ENCODE results near the gene TRMO.

Gene TRMO

DNA sequence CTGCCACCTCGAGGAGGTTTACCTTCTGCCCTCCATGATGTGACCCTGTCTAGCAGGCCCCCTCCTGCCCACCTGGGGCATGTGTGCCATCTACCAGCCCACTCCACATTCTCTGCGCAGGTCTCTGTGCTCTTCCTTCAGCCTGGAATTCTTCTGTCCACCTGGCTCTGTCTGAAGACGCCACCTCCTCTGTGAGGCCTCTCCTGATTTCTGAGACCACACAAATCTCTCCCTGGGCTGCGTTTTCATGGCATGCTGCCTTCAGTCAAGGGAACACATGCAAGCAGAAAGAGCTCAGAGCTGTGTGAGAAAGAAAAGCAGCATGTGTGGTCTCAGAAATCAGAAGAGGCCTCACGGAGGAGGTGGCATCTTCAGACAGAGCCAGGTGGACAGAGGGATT, 47.2 kb downstream of the TRMO start:
- Histone ChIP-seq H3K4me2 (ENCODE audit: low read length) (no peak overlapping the region), H3K36me3 (replicated peaks; ENCODE audit: low read depth, low read length) (no peaks in the 10 kb centered on the region), H3K27me3 (ENCODE audit: low read depth, low read length) (0 out of 2 replicates have a peak, but pooled peaks cover 8% of the 10 kb centered on the region), H4K20me1 (ENCODE audit: insufficient read depth, low read length) (no peaks in the 10 kb centered on the region), H3K27ac (ENCODE audit: low read length) (no peak overlapping the region), H3K4me3 (ENCODE audit: low read length) (no peak overlapping the region), H3K9ac (ENCODE audit: low read length) (no peak overlapping the region), H3K4me1 (ENCODE audit: low read length) (no peaks in the 10 kb centered on the region), H3K9me3 (ENCODE audit: insufficient read depth, low read length) (no peaks in the 10 kb centered on the region), H2AFZ (ENCODE audit: low read depth, low read length) (no peak overlapping the region), H3K79me2 (ENCODE audit: low read length) (no peaks in the 10 kb centered on the region)
- no peak for TF ChIP-seq EZH2phosphoT487 (IDR thresholded peaks at IDR 0.05; ENCODE audit: low read depth)
- no peak for TF ChIP-seq CTCF (IDR thresholded peaks at IDR 0.05; ENCODE audit: low read depth, low read length)

DNA sequence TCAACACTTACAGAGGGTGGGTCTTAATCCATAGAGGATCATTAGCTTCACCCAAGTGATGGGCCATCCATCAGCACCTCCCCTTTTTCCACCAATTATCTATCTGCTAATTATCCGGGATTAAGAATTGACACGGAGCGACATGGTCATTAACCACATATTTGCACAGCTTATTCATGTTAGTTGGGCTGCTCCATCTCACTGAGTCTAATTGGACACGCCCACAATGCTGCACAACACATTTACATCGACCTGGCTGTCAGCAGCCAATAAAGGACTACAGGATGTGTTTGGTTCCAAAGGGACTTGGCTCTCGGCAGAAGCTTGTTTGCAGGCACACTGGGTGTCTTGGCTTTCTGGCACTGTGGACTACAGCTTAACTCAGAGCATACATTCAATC, 47.7 kb downstream of the TRMO start:
- Histone ChIP-seq H4K20me1 (ENCODE audit: insufficient read depth, low read length) (no peaks in the 10 kb centered on the region), H3K36me3 (replicated peaks; ENCODE audit: low read depth, low read length) (no peaks in the 10 kb centered on the region), H3K9me3 (ENCODE audit: insufficient read depth, low read length) (no peaks in the 10 kb centered on the region), H2AFZ (ENCODE audit: low read depth, low read length) (no peak overlapping the region), H3K4me1 (ENCODE audit: low read length) (no peaks in the 10 kb centered on the region), H3K4me2 (ENCODE audit: low read length) (no peak overlapping the region), H3K79me2 (ENCODE audit: low read length) (no peaks in the 10 kb centered on the region), H3K4me3 (ENCODE audit: low read length) (no peak overlapping the region), H3K27me3 (ENCODE audit: low read depth, low read length) (0 out of 2 replicates have a peak, but pooled peaks cover 8% of the 10 kb centered on the region), H3K27ac (ENCODE audit: low read length) (no peak overlapping the region), H3K9ac (ENCODE audit: low read length) (no peak overlapping the region)
- TF ChIP-seq CTCF (IDR thresholded peaks at IDR 0.05; ENCODE audit: low read depth, low read length) (no peak), EZH2phosphoT487 (IDR thresholded peaks at IDR 0.05; ENCODE audit: low read depth) (no peak)

GRCh38 chr9:97873882-97874281, 48.4 kb downstream of the TRMO start:
- H3K9ac ChIP-seq (ENCODE audit: low read length): no peak overlapping the region
- no peak overlapping the region for H3K27ac ChIP-seq (ENCODE audit: low read length)
- H3K79me2 ChIP-seq (ENCODE audit: low read length): no peaks in the 10 kb centered on the region
- no peaks in the 10 kb centered on the region for H3K9me3 ChIP-seq (ENCODE audit: insufficient read depth, low read length)
- TF ChIP-seq EZH2phosphoT487 (IDR thresholded peaks at IDR 0.05; ENCODE audit: low read depth) (no peak), CTCF (IDR thresholded peaks at IDR 0.05; ENCODE audit: low read depth, low read length) (no peak)
- H3K4me2 ChIP-seq (ENCODE audit: low read length): no peak overlapping the region
- no peak overlapping the region for H3K4me3 ChIP-seq (ENCODE audit: low read length)
- H4K20me1 ChIP-seq (ENCODE audit: insufficient read depth, low read length): no peaks in the 10 kb centered on the region
- no peak overlapping the region for H2AFZ ChIP-seq (ENCODE audit: low read depth, low read length)
- 0 out of 2 replicates have a peak, but pooled peaks cover 8% of the 10 kb centered on the region for H3K27me3 ChIP-seq (ENCODE audit: low read depth, low read length)
- H3K4me1 ChIP-seq (ENCODE audit: low read length): no peaks in the 10 kb centered on the region
- H3K36me3 ChIP-seq (replicated peaks; ENCODE audit: low read depth, low read length): no peaks in the 10 kb centered on the region

DNA sequence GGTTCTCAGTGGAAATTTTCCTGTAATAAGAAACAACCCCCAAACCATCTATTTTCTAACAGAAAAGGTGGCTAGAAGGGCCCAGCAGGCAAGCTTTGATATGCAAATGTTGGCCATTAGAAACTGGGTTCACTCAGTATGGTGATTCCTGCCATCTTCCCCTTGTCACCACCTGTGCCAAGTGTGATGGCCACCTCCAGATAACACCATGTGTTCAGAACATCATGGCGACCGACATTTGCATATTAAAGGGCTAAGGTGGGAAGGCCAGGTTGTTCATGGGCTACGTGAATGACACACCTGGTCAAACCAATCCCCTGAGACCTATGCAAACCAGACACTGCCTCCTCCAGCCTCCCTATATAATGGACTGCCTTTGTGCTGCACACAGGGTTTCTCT, 48.9 kb downstream of the TRMO start:
- Histone ChIP-seq H3K9ac (ENCODE audit: low read length) (no peak overlapping the region), H3K4me2 (ENCODE audit: low read length) (no peak overlapping the region), H3K4me3 (ENCODE audit: low read length) (no peak overlapping the region), H2AFZ (ENCODE audit: low read depth, low read length) (no peak overlapping the region), H4K20me1 (ENCODE audit: insufficient read depth, low read length) (no peaks in the 10 kb centered on the region), H3K27me3 (ENCODE audit: low read depth, low read length) (0 out of 2 replicates have a peak, but pooled peaks cover 8% of the 10 kb centered on the region), H3K4me1 (ENCODE audit: low read length) (no peaks in the 10 kb centered on the region), H3K79me2 (ENCODE audit: low read length) (no peaks in the 10 kb centered on the region), H3K9me3 (ENCODE audit: insufficient read depth, low read length) (no peaks in the 10 kb centered on the region), H3K27ac (ENCODE audit: low read length) (no peak overlapping the region), H3K36me3 (replicated peaks; ENCODE audit: low read depth, low read length) (no peaks in the 10 kb centered on the region)
- TF ChIP-seq CTCF (IDR thresholded peaks at IDR 0.05; ENCODE audit: low read depth, low read length) (no peak), EZH2phosphoT487 (IDR thresholded peaks at IDR 0.05; ENCODE audit: low read depth) (no peak)

Data from OCI-LY3 (cell line).